GM06990 (cell line): ENCODE data around the gene FOSL1.

ENCODE experiments used
- DNase-seq: peaks from one replicate; pipeline ENCODE4 v3.0.0-alpha.2; 2011; ENCODE audit not compliant: insufficient read length; ENCODE audit errors: extremely low read depth
- H3K27me3 ChIP-seq: replicated peaks from 2 replicates; pipeline ENCODE4 v1.6.0; 2011; ENCODE audit warnings: low read length; ENCODE audit not compliant: control insufficient read depth, insufficient read depth
- H3K36me3 ChIP-seq: 2 replicates; pipeline ENCODE4 v1.5.1; 2011; ENCODE audit warnings: low read length; ENCODE audit not compliant: control insufficient read depth, insufficient read depth
- H3K4me3 ChIP-seq: replicated peaks from 2 replicates; pipeline ENCODE4 v1.5.1; 2011; ENCODE audit warnings: low read depth, mild to moderate bottlenecking, control low read depth, low read length
- TF ChIP-seq, protein P1 (sequence below): IDR thresholded peaks from 2 replicates; pipeline ENCODE4 v1.5.1; 2011; ENCODE audit warnings: low read length, control low read depth, mild to moderate bottlenecking, inconsistent platforms; ENCODE audit not compliant: insufficient read depth, poor library complexity, severe bottlenecking

Gene FOSL1

DNA sequence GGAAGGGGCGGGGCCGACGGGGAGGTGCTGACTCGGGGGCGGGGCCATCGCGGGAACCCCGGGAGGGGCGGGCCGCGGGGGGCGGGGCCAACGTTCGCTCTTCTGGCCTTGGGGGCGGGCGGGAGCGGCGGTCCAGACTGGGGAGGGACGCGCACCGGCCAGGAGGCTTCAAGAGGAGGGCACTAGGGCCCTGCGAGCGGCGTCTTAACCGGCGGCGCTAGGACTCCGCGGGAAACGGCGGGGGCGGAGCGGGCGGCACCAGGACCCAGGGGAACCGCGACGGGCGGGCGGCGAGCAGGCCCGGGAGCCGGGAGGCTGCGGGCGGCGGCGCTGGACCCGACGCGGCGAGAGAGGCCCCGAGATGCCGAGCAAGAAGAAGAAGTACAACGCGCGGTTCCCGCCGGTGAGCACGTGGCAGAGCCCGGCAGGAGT lies 19.0 kb upstream of the FOSL1 start, which contains the start of gene DRAP1:
TSS of gene DRAP1 (plus strand) at position 286 of the 432 bp plus-strand sequence. CDS start at position 362, 76 bp downstream.
- peak within 1 kb of the TSS; percentile 96 for H3K4me3 ChIP-seq
- H3K27me3 ChIP-seq, result no peaks in the 10 kb centered on the region
- TF ChIP-seq, protein P1, sequence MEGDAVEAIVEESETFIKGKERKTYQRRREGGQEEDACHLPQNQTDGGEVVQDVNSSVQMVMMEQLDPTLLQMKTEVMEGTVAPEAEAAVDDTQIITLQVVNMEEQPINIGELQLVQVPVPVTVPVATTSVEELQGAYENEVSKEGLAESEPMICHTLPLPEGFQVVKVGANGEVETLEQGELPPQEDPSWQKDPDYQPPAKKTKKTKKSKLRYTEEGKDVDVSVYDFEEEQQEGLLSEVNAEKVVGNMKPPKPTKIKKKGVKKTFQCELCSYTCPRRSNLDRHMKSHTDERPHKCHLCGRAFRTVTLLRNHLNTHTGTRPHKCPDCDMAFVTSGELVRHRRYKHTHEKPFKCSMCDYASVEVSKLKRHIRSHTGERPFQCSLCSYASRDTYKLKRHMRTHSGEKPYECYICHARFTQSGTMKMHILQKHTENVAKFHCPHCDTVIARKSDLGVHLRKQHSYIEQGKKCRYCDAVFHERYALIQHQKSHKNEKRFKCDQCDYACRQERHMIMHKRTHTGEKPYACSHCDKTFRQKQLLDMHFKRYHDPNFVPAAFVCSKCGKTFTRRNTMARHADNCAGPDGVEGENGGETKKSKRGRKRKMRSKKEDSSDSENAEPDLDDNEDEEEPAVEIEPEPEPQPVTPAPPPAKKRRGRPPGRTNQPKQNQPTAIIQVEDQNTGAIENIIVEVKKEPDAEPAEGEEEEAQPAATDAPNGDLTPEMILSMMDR, result no peak
- peaks cover 13% of the 10 kb centered on the region for H3K36me3 ChIP-seq
- peak; percentile 96 for DNase-seq

DNA sequence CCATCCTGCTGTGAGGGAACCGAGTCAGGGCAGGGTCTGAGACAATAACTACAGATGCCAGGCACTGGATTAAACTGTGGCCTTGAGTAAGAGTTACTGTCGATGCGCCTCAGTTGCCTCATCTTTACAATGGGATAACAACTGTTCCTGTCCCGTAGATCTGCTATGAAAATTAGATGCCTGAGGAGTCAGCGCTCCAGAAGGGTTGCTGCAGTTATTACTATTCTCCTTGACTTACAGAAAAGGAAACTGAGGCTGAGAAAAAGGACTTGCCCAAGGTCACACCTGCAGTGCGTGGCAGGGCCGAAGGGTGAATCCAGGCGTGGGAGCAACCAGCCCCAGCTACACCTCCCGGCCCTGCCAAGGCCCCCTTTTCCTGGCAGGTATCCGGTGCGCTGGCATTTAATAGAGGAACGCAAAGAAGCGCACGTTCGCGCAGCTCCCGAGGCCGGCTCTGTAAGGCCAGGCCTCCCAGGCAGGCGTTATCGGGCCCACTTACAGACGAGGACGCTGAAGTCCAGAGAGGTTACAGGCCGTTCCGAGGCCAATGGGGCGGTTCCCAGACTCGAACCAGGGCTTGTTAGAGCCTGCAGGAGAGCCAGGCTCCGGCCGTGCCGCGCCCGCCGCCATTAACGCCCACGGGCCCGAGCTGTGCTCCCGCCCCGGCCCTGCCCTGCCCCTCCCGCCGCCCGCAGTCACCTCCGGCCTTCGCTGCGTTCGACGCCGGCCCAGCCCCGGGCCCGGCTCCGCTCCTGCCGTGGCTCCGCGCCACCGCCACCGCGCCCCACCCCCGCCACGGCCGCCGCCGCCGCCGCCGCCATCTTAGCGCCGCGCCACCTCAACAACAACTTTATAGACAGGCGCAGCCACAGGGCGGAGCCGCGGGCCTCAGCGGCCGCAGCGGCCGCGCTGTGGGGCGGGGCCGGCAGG lies 18.3 kb upstream of the FOSL1 start, which contains the start of gene C11orf68:
TSS of gene C11orf68 (minus strand) at position 852 of the 930 bp plus-strand sequence. CDS start at position 821, 31 bp downstream.
- Histone ChIP-seq H3K27me3 (no peaks in the 10 kb centered on the region), H3K4me3 (peak within 1 kb of the TSS; percentile 96), H3K36me3 (peaks cover 13% of the 10 kb centered on the region)
- no peak for DNase-seq
- TF ChIP-seq, protein P1, result no peak

DNA sequence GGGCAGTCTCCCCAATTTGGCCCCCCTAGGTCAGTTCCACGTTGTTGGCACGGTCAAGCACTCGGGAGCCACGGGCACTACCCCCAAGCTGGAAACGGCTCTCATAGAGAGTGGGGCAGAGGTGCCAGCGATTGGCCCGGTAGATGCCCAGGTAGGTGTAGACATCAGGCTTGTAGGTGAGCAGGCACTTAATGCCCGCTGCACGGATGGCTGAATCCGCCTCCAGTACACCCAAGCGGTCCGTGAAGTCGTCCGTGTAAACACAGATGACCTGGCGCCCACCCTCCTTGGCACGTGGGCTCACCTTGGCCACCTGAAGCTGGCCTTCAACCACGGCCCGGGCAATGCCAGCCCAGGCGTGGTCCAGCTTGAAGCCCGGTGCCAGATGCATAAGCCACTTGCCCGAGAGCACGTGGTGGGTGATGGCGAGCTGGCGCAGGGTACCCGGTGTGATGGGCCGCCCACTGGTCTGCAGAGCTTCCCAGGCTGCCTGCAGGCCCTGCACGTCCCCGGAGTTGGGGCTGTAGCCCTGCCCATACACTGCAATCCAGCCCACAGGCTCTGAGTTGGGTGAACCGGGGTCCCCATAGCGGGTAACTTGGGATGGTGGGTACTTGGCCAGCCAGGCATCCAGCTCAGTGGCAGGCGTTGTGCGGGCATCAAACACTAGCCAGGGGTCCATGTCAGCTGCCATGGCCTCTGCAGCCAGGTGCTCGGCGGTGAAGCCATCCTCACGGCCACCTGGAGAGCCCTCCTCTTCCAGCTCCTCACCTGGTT lies 17.4 kb upstream of the FOSL1 start:
- TF ChIP-seq, protein P1, result no peak
- H3K36me3 ChIP-seq, result peaks cover 8% of the 10 kb centered on the region
- H3K4me3 ChIP-seq, result peak overlapping the region; percentile 96
- DNase-seq, result no peak
- H3K27me3 ChIP-seq, result no peaks in the 10 kb centered on the region

DNA sequence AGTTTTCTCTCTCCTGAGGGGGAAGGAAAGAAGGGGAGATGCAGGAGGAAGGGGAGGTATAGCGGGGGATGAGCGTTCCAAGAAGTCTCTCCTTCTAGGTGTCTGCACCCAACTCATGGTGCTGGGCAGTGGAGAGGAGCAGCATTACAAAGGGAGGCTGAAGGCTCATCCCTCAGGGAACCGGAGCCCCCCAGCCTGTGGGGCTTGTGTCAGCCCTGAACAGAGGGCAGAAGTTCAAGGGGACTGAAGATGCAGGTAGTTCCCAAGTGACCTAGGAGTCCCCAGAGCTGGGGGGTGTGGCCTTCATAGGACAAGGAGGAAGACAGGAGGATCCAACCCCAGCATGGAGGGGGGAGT lies 16.9 kb upstream of the FOSL1 start:
- Histone ChIP-seq H3K4me3 (no peak overlapping the region), H3K27me3 (no peaks in the 10 kb centered on the region), H3K36me3 (peaks cover 3% of the 10 kb centered on the region)
- TF ChIP-seq, protein P1, result no peak
- DNase-seq, result no peak

DNA sequence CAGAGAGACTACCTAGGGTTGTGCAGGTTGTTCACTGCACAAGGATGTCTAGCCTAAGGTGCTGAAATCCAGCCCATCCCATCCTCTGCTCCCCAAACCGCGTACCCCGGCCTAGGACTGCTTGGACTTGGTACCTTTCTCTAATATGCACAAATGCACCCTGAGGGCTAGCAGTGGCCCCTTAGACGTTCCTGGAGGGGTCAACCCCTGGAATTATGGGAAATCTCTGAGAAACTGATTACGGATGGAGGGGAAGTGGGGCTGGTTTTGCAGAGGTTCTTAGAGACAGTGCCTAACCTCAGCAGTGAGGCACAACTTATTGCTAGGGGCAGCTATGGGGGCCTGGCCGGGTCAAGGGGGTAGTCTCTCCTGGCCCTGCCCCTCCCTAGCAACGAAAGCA lies 16.2 kb upstream of the FOSL1 start:
- Histone ChIP-seq H3K27me3 (no peaks in the 10 kb centered on the region), H3K4me3 (no peak overlapping the region)
- DNase-seq, result no peak

More for the DNA sequence above, 16.2 kb upstream of the FOSL1 start:
- TF ChIP-seq, protein P1, result no peak
- H3K36me3 ChIP-seq, result peaks cover 2% of the 10 kb centered on the region
